GM23248 (cell line): ENCODE results near the gene PDE4B. TPM values are rescaled to one million over a fixed set of nuclear protein-coding genes. Genes with fewer than 3 reads are reported as not detected.

Source experiments
- DNase-seq: peaks from one replicate; pipeline ENCODE4 v3.0.0-alpha.2; 2015
- H2AFZ ChIP-seq: fragments of 200-600 bp; sonication (generic); 2 replicates; pipeline ENCODE4 v1.6.1; 2016; ENCODE audit warnings: antibody characterized with exemption
- H3F3A ChIP-seq: fragments of 200-600 bp; sonication (generic); 2 replicates; pipeline ENCODE4 v1.6.1; 2016; ENCODE audit warnings: mild to moderate bottlenecking, antibody characterized with exemption, mixed run types; ENCODE audit not compliant: insufficient read depth
- H3K27ac ChIP-seq: fragments of 200-600 bp; sonication (generic); 2 replicates; pipeline ENCODE4 v1.5.1; 2016; ENCODE audit warnings: mild to moderate bottlenecking
- H3K27me3 ChIP-seq: fragments of 200-600 bp; sonication (generic); replicated peaks from 2 replicates; pipeline ENCODE4 v1.6.1; 2016; ENCODE audit warnings: mild to moderate bottlenecking; ENCODE audit not compliant: insufficient read depth
- H3K36me3 ChIP-seq: fragments of 200-600 bp; sonication (generic); 2 replicates; pipeline ENCODE4 v1.6.1; 2016; ENCODE audit warnings: low read depth, mild to moderate bottlenecking
- H3K4me1 ChIP-seq: fragments of 200-600 bp; sonication (generic); 2 replicates; pipeline ENCODE4 v1.6.1; 2016; ENCODE audit warnings: mild to moderate bottlenecking; ENCODE audit not compliant: insufficient read depth
- H3K4me2 ChIP-seq: fragments of 200-600 bp; sonication (generic); one replicate; pipeline ENCODE4 v1.6.1; 2016; ENCODE audit warnings: mild to moderate bottlenecking; ENCODE audit not compliant: unreplicated experiment
- H3K4me3 ChIP-seq: fragments of 200-600 bp; sonication (generic); 2 replicates; pipeline ENCODE4 v1.5.1; 2016; ENCODE audit warnings: mild to moderate bottlenecking
- H3K79me2 ChIP-seq: fragments of 200-600 bp; sonication (generic); 2 replicates; pipeline ENCODE4 v1.6.1; 2016; ENCODE audit warnings: mild to moderate bottlenecking; ENCODE audit not compliant: insufficient read depth
- H3K9ac ChIP-seq: fragments of 200-600 bp; sonication (generic); 2 replicates; pipeline ENCODE4 v1.6.1; 2016; ENCODE audit warnings: mild to moderate bottlenecking
- H3K9me2 ChIP-seq: fragments of 200-600 bp; sonication (generic); 2 replicates; pipeline ENCODE4 v1.6.1; 2016; ENCODE audit warnings: mixed run types, mild to moderate bottlenecking, moderate library complexity; ENCODE audit not compliant: insufficient read depth
- H3K9me3 ChIP-seq: fragments of 200-600 bp; sonication (generic); one replicate; pipeline ENCODE4 v1.6.1; 2017; ENCODE audit warnings: low read depth
- H4K20me1 ChIP-seq: fragments of 200-600 bp; sonication (generic); 2 replicates; pipeline ENCODE4 v1.6.0; 2016; ENCODE audit not compliant: insufficient read depth
- EZH2 ChIP-seq: fragments of 200-600 bp; sonication (generic); IDR thresholded peaks from 2 replicates; pipeline ENCODE4 v1.6.1; 2018; ENCODE audit warnings: antibody characterized with exemption, mild to moderate bottlenecking; ENCODE audit not compliant: insufficient read depth, poor library complexity, severe bottlenecking
- EZH2phosphoT487 ChIP-seq: fragments of 200-600 bp; sonication (generic); IDR thresholded peaks from 2 replicates; pipeline ENCODE4 v1.6.1; 2018; ENCODE audit warnings: antibody characterized with exemption, moderate library complexity, mild to moderate bottlenecking, low read depth; ENCODE audit not compliant: insufficient read depth
- WGBS, 2 experiments: methylation state at CpG; one replicate each; pipeline ENCODE4 v1.1.6; 2015 to 2017; ENCODE audit warnings: low lambda C conversion rate in 2 of 2, low coverage in 1 of 2; ENCODE audit errors: missing lambda C conversion rate in 2 of 2; 5-methylcytosine and 5-hydroxymethylcytosine counted together
- in situ Hi-C: fragments of 300-500 bp; cut with MboI; formaldehyde crosslinking; loops from 2 replicates; pipeline ENCODE4 v1.15.0; 2020
- polyA plus RNA-seq: library from polyadenylated mRNA; unstranded; fragments of >200 nt; fragmentation: Nextera tagmentation; extraction: Ambion mirVana; gene quantifications from 2 replicates; pipeline ENCODE4 v1.2.1, GENCODE V29; 2016
- total RNA-seq: library from RNA; depleted of rRNA; stranded (reverse); fragments of >200 nt; shearing (Covaris generic); gene quantifications from 2 replicates; pipeline ENCODE4 v1.2.3, GENCODE V29; 2014

The PDE4B gene
- total and polyA plus RNA-seq, 2 experiments from 2014 or later: 19.9 to 36.2 TPM

- H3K27me3 ChIP-seq: no peaks in the 10 kb centered on the region
- H3K27ac ChIP-seq: peak overlapping the region; percentile 92
- H3K9me2 ChIP-seq: no peaks in the 10 kb centered on the region
- H3K4me1 ChIP-seq: peaks cover 43% of the 10 kb centered on the region
- DNase-seq: peak; percentile 80
- H3K9ac ChIP-seq: peak overlapping the region; percentile 64
- WGBS, 2 experiments: 9 to 14% methylated on average over 3 of the region's 3 CpGs
- H3K36me3 ChIP-seq: peaks cover 74% of the 10 kb centered on the region
- H3K4me2 ChIP-seq: peak overlapping the region; percentile 60
- peak overlapping the region; percentile 20; the same call in 1 of the 2 replicates for H3K4me3 ChIP-seq
- in situ Hi-C loops: no loop called here
- H3K9me3 ChIP-seq: no peaks in the 10 kb centered on the region
- TF ChIP-seq EZH2phosphoT487: no peak
- no peak for TF ChIP-seq EZH2
- no peaks in the 10 kb centered on the region; the same call in 1 of the 2 replicates for H4K20me1 ChIP-seq
- H2AFZ ChIP-seq: no peak overlapping the region
- H3K79me2 ChIP-seq: peaks cover 44% of the 10 kb centered on the region
- peaks cover 66% of the 10 kb centered on the region for H3F3A ChIP-seq
Observed at GRCh38 chr1:66365635-66366034, 572.9 kb downstream of the PDE4B start.

- H3K9me3 ChIP-seq: no peaks in the 10 kb centered on the region
- no peak overlapping the region for H3K9ac ChIP-seq
Observed at GRCh38 chr1:66366634-66367033, 573.9 kb downstream of the PDE4B start.

GRCh38 chr1:66367369-66367768 is 574.7 kb downstream of the PDE4B start:
- Histone ChIP-seq H3K4me3 (no peak overlapping the region), H3K36me3 (peaks cover 68% of the 10 kb centered on the region)

More at GRCh38 chr1:66366634-66367033, 573.9 kb downstream of the PDE4B start:
- H3K4me1 ChIP-seq: peaks cover 51% of the 10 kb centered on the region
- no peak for TF ChIP-seq EZH2
- no peak for TF ChIP-seq EZH2phosphoT487
- H3K9me2 ChIP-seq: no peaks in the 10 kb centered on the region
- H3K79me2 ChIP-seq: peaks cover 34% of the 10 kb centered on the region
- H3K27ac ChIP-seq: peak overlapping the region; percentile 92; the same call in 1 of the 2 replicates
- in situ Hi-C loops: no loop called here
- DNase-seq: no peak
- no peaks in the 10 kb centered on the region for H3K27me3 ChIP-seq
- peaks cover 69% of the 10 kb centered on the region for H3K36me3 ChIP-seq
- peak overlapping the region; percentile 60 for H3K4me2 ChIP-seq
- H4K20me1 ChIP-seq: no peaks in the 10 kb centered on the region; the same call in 1 of the 2 replicates
- H2AFZ ChIP-seq: no peak overlapping the region
- peaks cover 74% of the 10 kb centered on the region for H3F3A ChIP-seq
- no peak overlapping the region for H3K4me3 ChIP-seq

DNA sequence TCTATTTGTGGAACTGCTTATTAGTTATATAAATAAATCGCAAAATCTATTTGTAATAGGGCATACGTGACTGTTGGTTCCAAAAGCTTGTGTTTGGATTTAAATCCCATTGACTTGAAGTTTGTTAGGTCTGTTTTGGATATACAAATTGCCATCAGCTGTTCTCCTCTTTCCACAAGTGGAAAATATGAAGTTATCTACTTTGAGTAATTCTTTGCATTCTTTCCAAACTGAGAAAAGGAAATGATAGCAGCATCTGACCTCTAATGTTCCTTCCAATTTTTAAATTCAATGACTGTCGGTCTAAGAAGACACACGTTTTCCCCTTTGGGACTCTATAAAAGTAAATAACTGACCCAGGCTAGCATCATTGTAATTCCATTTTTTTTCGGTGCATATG is 575.6 kb downstream of the PDE4B start:
- WGBS, 2 experiments: 43 to 49% methylated on average over 5 of the region's 5 CpGs
- Histone ChIP-seq H3F3A (peaks cover 90% of the 10 kb centered on the region), H4K20me1 (no peaks in the 10 kb centered on the region), H3K9ac (no peak overlapping the region), H3K36me3 (peaks cover 68% of the 10 kb centered on the region), H3K27ac (no peak overlapping the region), H3K4me3 (no peak overlapping the region), H2AFZ (no peak overlapping the region), H3K9me3 (no peaks in the 10 kb centered on the region), H3K9me2 (no peaks in the 10 kb centered on the region), H3K79me2 (peaks cover 21% of the 10 kb centered on the region), H3K4me1 (peaks cover 67% of the 10 kb centered on the region), H3K27me3 (no peaks in the 10 kb centered on the region), H3K4me2 (no peak overlapping the region)
- DNase-seq: no peak
- in situ Hi-C loops: no loop called here
- TF ChIP-seq EZH2phosphoT487 (no peak), EZH2 (no peak)

More at GRCh38 chr1:66367369-66367768, 574.7 kb downstream of the PDE4B start:
- H3F3A ChIP-seq: peaks cover 81% of the 10 kb centered on the region
- in situ Hi-C loops: no loop called here
- H3K27me3 ChIP-seq: no peaks in the 10 kb centered on the region
- H3K4me1 ChIP-seq: peaks cover 58% of the 10 kb centered on the region
- H3K27ac ChIP-seq: no peak overlapping the region
- TF ChIP-seq EZH2phosphoT487 (no peak), EZH2 (no peak)
- H3K9me2 ChIP-seq: no peaks in the 10 kb centered on the region
- H3K9me3 ChIP-seq: no peaks in the 10 kb centered on the region
- no peak overlapping the region for H3K9ac ChIP-seq
- no peak overlapping the region for H3K4me2 ChIP-seq
- peaks cover 28% of the 10 kb centered on the region for H3K79me2 ChIP-seq
- no peak for DNase-seq
- no peak overlapping the region for H2AFZ ChIP-seq
- H4K20me1 ChIP-seq: no peaks in the 10 kb centered on the region

GRCh38 chr1:66370462-66370971 is 577.8 kb downstream of the PDE4B start:
- Histone ChIP-seq H3K36me3 (peaks cover 60% of the 10 kb centered on the region), H3K4me2 (no peak overlapping the region), H3K27me3 (no peaks in the 10 kb centered on the region), H2AFZ (no peak overlapping the region), H4K20me1 (no peaks in the 10 kb centered on the region), H3K9me2 (no peaks in the 10 kb centered on the region), H3K9ac (no peak overlapping the region), H3K79me2 (peaks cover 28% of the 10 kb centered on the region), H3K27ac (peak overlapping the region; percentile 28; the same call in 1 of the 2 replicates), H3K4me3 (no peak overlapping the region), H3F3A (peaks cover 92% of the 10 kb centered on the region), H3K4me1 (peaks cover 73% of the 10 kb centered on the region), H3K9me3 (no peaks in the 10 kb centered on the region)
- DNase-seq: no peak
- WGBS, 2 experiments: 79 to 82% methylated on average over 4 of the region's 4 CpGs
- TF ChIP-seq EZH2 (no peak), EZH2phosphoT487 (no peak)
- in situ Hi-C loops: no loop called here
